CD4-positive, alpha-beta T cell treated with Interleukin-4 for 4 hours (primary cell): ENCODE results near the gene BBC3.
"Not testable (repeated sequence)": the region's sequence is repeated elsewhere in the genome, so short reads cannot be mapped to it uniquely, and the experiment has no call there.

Experiments
- DNase-seq: peaks from one replicate; pipeline ENCODE4 v3.0.0-alpha.2; 2020

Gene BBC3, protein sequence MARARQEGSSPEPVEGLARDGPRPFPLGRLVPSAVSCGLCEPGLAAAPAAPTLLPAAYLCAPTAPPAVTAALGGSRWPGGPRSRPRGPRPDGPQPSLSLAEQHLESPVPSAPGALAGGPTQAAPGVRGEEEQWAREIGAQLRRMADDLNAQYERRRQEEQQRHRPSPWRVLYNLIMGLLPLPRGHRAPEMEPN

DNA sequence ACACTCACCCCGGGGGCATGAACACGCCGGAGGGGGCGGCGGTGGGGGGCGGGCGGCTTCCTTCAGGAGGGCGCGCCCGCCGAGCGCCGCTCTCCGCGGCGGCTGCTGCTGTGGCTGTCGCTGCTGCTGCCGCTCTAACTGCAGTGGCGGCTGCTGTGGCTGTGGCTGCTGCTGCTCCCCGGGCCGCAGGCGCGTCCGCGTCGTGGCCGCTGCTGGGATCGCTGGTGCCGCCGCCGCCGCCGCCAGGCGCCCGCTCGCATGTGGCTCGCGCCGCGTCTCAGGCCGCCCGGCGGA lies at the start of gene BBC3:
Gene BBC3, minus strand, starts transcription at position 279 of the 294 bp plus-strand sequence. CDS start 2,768 bp downstream, outside the sequence.
- DNase-seq: no peak

DNA sequence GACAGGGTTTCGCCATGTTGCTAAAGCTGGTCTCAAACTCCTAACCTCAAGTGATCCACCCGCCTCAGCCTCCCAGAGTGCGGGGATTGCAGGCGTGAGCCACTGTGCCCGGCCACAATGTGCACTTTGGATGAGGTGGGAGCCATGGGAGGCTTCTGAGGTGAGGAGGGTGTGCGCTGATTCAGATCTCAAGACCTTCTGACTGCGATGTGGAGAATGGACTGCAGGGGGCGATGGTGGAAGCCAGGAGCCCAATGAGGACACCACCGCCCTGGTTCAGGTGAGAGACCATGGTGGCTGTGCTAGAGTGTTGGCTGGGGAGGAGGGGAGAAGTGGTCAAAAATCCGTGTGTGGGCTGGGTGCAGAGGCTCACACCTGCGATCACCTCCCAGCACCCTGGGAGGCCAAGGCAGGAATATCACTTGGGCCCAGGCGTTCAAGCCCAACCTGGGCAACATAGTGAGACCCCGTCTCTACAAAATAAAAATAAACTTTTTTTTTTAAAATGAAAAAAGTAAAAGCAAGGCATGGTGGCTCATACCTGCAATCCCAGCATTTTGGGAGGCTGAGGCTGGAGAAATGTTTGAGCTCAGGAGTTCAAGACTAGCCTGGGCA lies 49.3 kb upstream of the BBC3 start:
- peak; percentile 45 for DNase-seq

- DNase-seq: not testable (repeated sequence)
Observed at GRCh38 chr19:47276513-47276912, 45.5 kb upstream of the BBC3 start.

DNA sequence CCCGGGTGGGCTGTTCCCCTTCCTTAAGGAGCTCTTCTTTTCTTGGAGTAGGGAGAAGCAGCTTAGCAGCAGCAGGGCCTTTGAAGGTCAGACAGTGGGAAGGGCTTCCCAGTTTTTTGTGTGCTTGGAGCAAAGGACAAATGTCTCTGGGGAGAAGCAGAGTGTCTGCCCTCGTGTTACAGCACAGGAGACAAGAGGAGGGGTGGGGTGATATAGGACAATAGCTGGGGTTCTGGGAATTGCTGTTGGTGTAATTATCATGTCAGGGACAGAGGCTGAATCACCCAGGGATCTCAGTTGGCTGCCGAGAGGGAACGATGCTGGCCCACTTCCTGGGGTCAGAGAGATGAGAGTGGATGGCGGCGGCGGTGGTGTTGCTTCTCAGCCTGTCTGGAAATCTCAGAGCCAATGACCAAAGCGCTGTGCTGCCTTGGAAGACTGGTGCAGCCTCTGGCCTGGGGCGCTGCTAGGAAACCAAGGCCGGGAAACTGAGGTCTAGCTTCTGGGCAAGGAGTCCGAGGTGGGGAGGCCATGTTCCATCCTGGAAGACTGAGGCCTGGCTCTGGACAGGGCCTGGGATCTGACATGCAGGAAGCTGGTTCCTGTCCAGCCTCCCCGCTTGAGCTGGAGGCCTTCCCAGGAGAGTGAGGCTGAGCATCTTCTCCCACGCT lies 44.9 kb upstream of the BBC3 start:
- DNase-seq: no peak

DNA sequence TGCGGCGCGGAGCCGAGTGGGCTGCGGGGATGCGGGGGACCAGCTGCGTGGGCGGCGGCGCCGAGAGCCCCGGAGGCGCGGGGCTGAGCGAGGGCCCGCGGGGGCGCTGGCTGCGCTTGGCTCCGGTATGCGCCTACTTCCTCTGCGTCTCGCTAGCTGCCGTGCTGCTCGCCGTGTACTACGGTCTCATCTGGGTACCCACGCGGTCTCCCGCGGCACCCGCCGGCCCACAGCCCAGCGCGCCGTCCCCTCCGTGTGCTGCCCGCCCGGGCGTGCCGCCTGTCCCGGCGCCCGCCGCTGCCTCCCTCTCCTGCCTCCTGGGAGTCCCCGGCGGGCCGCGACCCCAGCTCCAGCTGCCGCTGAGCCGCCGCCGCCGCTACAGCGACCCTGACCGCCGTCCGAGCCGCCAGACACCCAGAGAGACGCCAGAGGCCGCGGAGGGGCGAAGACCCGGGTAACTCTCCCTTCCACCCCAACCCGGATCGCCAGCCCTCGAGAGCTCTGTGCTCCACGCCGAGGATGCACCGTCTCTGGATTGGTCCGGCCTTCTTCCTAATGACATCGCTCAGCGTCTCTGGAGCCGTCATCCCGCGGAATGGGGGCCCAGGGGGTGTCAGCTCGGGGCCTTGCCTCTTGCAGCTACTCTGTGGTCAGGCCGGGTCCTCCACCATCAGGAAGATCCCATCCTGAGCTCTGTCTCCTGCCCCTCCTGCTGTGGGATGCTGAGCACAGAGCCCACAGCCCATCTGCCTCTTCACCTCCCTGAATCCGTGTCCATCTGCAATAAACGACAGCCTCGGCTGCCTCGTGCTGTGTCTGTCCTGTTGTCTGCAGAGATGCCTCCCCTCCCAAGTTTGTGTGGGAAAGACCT lies 44.1 kb upstream of the BBC3 start:
- no peak for DNase-seq

DNA sequence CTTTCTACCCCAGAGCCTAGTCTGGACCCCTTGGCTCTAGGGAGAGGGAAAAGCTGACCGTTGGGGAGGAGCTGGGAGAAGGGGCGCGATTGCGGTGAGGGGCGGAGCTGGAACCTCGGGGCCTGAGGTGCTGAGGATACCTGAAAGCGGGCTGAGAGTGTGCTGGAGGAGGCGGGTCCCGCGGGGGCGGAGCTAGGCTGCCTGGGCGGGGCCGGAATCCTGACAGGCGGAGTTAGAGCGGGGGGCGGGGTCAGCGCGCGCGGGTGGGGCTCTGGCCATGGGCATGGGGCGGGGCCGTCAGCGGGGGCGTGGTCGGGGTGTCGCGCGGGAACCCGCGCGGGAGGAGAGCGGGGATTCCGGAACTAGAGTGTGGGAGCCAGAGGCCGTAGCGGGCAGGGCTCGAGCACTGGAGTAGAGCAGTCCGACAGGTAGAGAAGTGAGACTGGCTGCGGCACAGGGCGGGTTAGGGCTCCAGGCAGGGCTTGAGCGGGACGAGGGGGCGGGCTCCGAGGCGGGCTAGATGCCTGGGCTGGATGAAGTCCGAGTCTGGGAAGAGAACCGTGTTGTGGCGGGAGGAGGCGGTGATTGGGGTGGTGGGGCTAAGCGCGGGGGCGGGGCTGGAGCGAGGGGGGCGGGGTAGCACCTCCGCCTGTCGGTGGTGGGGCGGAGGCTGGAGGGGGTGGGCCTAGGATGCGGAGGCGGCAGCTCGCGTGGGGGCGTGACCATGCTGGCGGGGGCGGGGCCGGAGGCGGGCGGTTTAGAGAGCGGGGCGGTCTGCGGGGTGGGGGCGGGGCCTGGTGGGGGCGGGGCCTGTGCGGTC lies 43.3 kb upstream of the BBC3 start, which contains the start of gene INAFM1:
Gene INAFM1, plus strand, starts transcription at position 815 of the 820 bp plus-strand sequence. CDS start 35 bp downstream, outside the sequence.
- peak; percentile 96 for DNase-seq

GRCh38 chr19:47273313-47274070 lies 42.5 kb upstream of the BBC3 start:
- DNase-seq: peak; percentile 91

GRCh38 chr19:47272448-47273312 lies 41.7 kb upstream of the BBC3 start:
- DNase-seq: no peak

- no peak for DNase-seq
Observed at GRCh38 chr19:47271949-47272348, 41.0 kb upstream of the BBC3 start.

DNA sequence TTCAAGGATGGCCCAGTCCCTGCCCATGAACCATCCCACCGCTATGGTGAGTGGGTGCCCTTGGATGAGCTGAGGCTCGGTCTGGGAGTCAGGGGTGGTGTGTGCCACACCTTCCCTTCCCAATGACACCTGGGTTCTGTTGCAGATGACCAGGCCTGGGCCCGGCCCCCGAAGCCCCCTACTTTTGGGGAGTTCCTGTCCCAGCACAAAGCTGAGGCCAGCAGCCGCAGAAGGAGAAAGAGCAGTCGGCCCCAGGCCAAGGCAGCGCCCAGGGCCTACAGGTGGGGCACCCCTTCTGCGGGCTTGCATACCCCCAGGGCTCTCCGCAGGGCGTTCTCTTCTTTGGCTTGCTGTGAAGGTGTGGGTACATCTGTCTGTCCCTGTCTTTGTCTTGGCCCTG lies 39.4 kb upstream of the BBC3 start:
- DNase-seq: no peak

DNA sequence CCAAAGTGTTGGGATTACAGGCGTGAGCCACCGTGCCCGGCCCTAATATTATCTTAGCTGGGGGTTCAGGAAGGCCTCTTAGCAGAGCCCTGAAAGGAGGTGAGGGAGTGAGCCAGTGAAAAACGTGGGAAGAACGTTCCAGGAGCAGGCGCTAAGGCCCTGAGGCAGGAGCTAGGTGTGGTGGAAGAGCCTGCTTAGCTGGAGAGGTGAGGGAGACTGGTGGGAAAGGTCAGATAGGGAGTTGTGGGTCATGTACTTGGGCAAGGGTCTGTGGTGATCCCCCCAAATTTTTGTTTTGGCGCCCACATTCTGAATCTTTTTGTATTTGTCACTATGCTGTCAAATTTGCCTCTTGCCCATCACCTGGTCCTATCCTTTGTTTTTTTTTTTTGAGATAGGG lies 38.6 kb upstream of the BBC3 start:
- DNase-seq: no peak

DNA sequence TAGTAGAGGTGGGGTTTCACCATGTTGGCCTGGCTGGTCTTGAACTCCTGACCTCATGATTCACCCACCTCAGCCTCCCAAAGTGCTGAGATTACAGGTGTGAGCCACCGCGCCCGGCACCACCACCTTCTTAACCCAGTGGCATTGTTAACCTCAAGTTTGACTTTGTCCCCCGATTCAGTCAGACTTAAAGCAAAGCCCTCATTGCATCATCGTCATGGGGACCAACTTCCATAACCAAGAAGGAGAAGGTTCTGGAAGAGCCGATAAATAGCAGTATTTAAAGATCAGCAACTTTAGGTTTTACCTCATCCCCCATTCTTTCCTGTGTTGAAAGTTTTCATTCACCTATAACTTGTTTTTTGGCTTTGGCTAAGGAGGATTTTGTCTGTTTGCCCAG lies 37.0 kb upstream of the BBC3 start:
- no peak for DNase-seq

DNA sequence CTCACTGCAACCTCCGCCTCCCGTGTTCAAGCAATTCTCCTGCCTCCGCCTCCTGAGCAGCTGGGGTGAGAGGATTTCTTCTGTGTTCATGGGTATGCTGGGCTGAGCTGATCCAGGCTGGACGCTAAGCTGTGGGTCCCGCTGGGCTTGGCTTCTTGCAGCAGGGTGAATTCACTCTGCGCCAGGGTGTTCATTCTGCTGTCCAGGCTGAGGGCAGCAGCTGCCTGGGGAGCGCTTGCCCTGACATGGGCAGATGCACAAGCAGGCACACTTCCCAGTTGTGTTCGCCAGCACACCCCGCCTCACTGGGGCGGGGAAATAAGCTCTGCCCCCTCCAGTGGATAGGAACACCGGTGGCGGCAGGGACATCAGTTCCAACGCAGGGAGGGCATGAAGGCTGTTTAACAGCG lies 36.4 kb upstream of the BBC3 start:
- no peak for DNase-seq

- DNase-seq: no peak
Observed at GRCh38 chr19:47266401-47266941, 35.5 kb upstream of the BBC3 start.

DNA sequence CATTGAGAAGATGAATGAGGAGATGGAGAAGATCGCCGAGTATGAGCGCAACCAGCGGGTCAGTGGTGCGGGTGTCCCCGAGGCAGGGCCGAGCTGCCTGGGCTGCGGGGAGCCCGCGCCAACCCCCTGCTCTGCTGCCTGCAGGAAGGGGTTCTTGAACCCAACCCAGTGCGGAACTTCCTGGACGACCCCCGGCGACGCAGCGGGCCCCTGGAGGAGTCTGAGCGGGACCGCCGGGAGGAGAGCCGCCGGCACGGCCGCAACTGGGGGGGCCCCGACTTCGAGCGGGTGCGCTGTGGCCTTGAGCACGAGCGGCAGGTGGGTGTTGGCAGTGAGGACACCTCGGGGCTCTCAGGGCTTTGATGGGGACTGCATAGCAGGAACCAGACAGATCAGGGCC lies 33.6 kb upstream of the BBC3 start:
- no peak for DNase-seq

GRCh38 chr19:47261946-47262793 lies 31.2 kb upstream of the BBC3 start:
- DNase-seq: not testable (repeated sequence)

DNA sequence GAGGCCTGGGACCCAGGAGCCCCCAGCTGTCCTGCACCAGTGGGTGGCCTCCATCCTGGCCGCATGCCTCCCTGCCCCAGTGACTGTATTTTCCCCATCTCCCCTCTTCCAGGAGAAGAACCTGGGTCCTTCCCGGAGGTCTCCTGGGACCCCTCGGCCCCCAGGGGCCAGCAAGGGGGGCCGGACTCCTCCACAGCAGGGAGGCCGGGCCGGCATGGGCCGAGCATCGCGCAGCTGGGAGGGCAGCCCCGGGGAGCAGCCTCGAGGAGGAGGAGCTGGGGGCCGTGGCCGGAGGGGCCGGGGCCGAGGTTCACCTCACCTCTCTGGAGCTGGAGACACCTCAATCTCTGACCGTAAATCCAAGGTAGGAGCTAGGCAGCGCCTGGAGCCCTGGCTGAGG lies 29.5 kb upstream of the BBC3 start:
- no peak for DNase-seq

DNA sequence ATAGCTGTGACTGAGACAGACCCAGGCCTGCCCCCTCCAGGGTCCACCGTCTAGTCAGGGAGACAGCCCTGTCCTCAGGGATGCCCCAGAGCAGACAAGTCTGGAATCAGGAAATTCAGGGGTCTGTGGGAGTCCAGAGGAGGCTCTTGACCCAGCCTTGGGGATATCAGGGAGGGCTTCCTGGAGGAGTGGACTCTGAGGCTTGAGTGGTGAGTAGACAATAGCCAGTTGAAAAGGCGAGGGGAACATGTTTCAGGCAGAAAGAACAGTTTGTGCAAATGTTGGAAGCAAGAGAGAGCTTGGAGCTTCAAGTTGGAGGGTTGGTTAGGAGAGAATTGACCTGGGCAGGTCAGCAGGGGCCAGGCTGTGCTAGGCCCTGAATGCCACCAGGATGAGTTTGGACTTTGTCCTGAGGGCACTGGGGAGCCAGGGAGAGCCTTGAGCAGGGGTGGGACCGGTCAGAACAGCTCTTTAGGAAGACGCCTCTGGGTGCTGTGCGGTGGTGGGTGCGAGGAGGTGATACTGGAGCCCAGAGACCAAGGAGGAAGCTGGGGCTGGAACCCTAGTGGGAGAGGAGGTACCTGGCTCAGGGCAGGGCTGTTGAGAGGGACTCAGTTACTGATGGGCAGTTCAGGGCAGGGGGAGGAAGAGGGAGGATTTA lies 28.0 kb upstream of the BBC3 start:
- no peak for DNase-seq

DNA sequence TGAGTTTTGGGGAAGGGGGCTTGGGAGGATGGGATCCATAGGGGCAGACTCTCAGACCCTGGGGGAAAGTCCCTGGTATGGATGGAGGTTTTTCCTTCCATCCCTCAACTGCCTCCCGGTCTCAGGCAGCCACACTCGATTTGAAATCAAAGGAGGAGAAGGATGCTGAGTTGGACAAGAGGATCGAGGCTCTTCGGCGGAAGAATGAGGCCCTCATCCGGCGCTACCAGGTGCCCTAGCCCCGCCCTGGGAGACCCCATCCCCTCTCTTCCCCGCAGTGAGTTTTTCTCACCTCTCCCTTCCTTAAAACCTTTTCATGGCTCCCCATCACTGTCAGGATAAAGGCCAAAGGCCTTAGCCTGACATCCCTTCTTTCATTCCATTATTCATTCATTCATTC lies 27.4 kb upstream of the BBC3 start:
- DNase-seq: no peak
